MM.1S (cell line): Measurements from ENCODE around the gene TRIM8.

Source experiments
- EZH2 ChIP-seq: fragments of 300-600 bp; sonication (generic); optimal IDR thresholded peaks from 2 replicates; pipeline ENCODE3; 2017; ENCODE audit warnings: low read depth, mild to moderate bottlenecking, antibody characterized with exemption, low read length, mixed read lengths
- EZH2phosphoT487 ChIP-seq: fragments of 300-600 bp; sonication (generic); IDR thresholded peaks from 2 replicates; pipeline ENCODE4 v1.6.1; 2018; ENCODE audit warnings: antibody characterized with exemption, low read length
- TF ChIP-seq, protein P1 (sequence below): fragments of 300-600 bp; sonication (generic); IDR thresholded peaks from 2 replicates; pipeline ENCODE4 v1.5.1; 2016; ENCODE audit warnings: antibody characterized with exemption, low read length, mixed read lengths

DNA sequence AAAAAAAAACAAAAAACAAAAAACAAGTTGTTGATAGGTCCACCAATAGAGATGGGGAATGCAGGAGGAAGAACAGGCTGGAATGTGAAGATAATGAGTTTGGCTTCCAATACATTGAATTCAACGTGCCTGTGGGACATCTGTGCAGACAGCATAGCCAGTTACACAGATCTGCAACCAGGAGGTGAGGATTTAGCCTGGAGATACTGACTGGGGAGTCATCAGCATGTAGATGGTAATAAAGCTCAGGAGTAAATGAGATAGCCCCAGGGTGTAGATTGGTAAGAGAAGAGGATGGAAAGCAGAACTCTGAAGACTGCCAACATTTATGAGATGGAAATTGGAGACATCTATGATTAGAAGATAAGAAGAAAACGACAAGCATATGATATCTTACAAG, 4.7 kb upstream of the TRIM8 start:
- TF ChIP-seq, protein P1, sequence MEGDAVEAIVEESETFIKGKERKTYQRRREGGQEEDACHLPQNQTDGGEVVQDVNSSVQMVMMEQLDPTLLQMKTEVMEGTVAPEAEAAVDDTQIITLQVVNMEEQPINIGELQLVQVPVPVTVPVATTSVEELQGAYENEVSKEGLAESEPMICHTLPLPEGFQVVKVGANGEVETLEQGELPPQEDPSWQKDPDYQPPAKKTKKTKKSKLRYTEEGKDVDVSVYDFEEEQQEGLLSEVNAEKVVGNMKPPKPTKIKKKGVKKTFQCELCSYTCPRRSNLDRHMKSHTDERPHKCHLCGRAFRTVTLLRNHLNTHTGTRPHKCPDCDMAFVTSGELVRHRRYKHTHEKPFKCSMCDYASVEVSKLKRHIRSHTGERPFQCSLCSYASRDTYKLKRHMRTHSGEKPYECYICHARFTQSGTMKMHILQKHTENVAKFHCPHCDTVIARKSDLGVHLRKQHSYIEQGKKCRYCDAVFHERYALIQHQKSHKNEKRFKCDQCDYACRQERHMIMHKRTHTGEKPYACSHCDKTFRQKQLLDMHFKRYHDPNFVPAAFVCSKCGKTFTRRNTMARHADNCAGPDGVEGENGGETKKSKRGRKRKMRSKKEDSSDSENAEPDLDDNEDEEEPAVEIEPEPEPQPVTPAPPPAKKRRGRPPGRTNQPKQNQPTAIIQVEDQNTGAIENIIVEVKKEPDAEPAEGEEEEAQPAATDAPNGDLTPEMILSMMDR = no peak
- TF ChIP-seq EZH2 (no peak), EZH2phosphoT487 (no peak)
